Heart right ventricle (tissue), 16 donors: ENCODE results near the gene MCM3AP. TPM values are rescaled to one million over a fixed set of nuclear protein-coding genes. Genes with fewer than 3 reads are reported as not detected.
A peak's percentile ranks its signal among the peaks of the same experiment; 100 is the strongest.

Experiments
- ATAC-seq, 8 donors: fragments of 200-7000 bp; cut with Tn5 transposase; one replicate each; pipeline ENCODE4 v1.9.1; 2020; ENCODE audit warnings: mild to moderate bottlenecking in 8 of 8, moderate library complexity in 8 of 8, moderate number of reproducible peaks in 1 of 8
- DNase-seq, 2 donors: peaks; one replicate each; pipeline ENCODE4 v3.0.0-alpha.2; 2020
- H3K27ac ChIP-seq, 10 donors: fragments of 200-600 bp; sonication (generic) in 2 of 10; one replicate each; pipeline versions ENCODE4 v1.5.0 to v1.8.0; 2020 to 2022; ENCODE audit warnings: mild to moderate bottlenecking in 3 of 10
- H3K27me3 ChIP-seq, 7 donors: fragments of 200-600 bp; one replicate each; pipeline ENCODE4 v1.8.0; 2021 to 2022; ENCODE audit warnings: mild to moderate bottlenecking in 2 of 7
- H3K36me3 ChIP-seq, 9 donors: fragments of 200-600 bp; sonication (generic) in 1 of 9; one replicate each; pipeline versions ENCODE4 v1.5.0 to v1.8.0; 2020 to 2022; ENCODE audit warnings: mild to moderate bottlenecking in 2 of 9
- H3K4me1 ChIP-seq, 9 donors: fragments of 200-600 bp; sonication (generic) in 1 of 9; one replicate each; pipeline versions ENCODE4 v1.5.0 to v1.8.0; 2020 to 2022; ENCODE audit warnings: mild to moderate bottlenecking in 4 of 9
- H3K4me3 ChIP-seq, 10 donors: fragments of 200-600 bp; sonication (generic) in 2 of 10; one replicate each; pipeline versions ENCODE4 v1.5.0 to v1.8.0; 2020 to 2022; ENCODE audit warnings: mild to moderate bottlenecking in 7 of 10, moderate library complexity in 2 of 10
- H3K9me3 ChIP-seq, 11 donors: fragments of 200-600 bp in 10 of 11; sonication (generic) in 2 of 11; one replicate each; pipeline versions ENCODE4 v1.5.0 to v1.8.0; 2013 to 2022; ENCODE audit warnings: mild to moderate bottlenecking in 2 of 11, control low read depth in 1 of 11, moderate library complexity in 1 of 11
- CTCF ChIP-seq, 9 donors: fragments of 200-600 bp; sonication (generic) in 2 of 9; IDR thresholded peaks; one replicate each; pipeline versions ENCODE4 v1.5.0 to v1.8.0; 2021 to 2022; ENCODE audit warnings: antibody characterized with exemption in 9 of 9, mild to moderate bottlenecking in 5 of 9, moderate library complexity in 1 of 9
- WGBS, 2 donors: extraction: QIAGEN DNeasy Blood & Tissue Kit; methylation state at CpG; one replicate each; pipeline ENCODE4 v1.1.7; 2013; ENCODE audit warnings: inconsistent platforms in 1 of 2; 5-methylcytosine and 5-hydroxymethylcytosine counted together
- intact Hi-C, 10 donors: fragments of 100-400 bp; cut with DNase I; formaldehyde crosslinking; loops; one replicate each; pipeline versions ENCODE4 v1.11.1 to v1.14.2; 2022
- polyA plus RNA-seq, 2 donors: library from polyadenylated mRNA; stranded (reverse); fragments of 200-250 nt; gene quantifications; one replicate each; pipeline ENCODE4 v1.2.3, GENCODE V29; 2013
- total RNA-seq, 10 donors: library from RNA; stranded (reverse); fragmentation: NEBNext Ultra II Directional in 3 of 10; extraction: Animal tissue kit (Norgen Biotek cat#: 25700) in 3 of 10; gene quantifications; one replicate each; pipeline versions ENCODE4 v1.2.1 to v1.2.4, GENCODE V29; 2021 to 2023
- donor health status: Arrhythmogenic right ventricular cardiomyopathy.
- donor health status: ischemic (EF 13 %, LVEDD 7.1; RV severe dilation, severe dysfunction).
- donor health status: healthy with polysubstance abuse.
- donor health status: DM: no; HTN: yes; CAD: no.
- donor health status: DM: no; HTN: no; CAD: no.
- donor health status: ischemic (EF 25% LVEDD 6.9; RV normal size, moderate dysfunction).
- donor health status: ischemic (EF 25% LVEDD 5.7; RV mildly dilated, moderate dysfunction).
- donor health status: healthy.
- donor health status: DM: yes; HTN: yes; CAD: no.
- donor health status: Ischemic cardiomyopathy.
- donor health status: ischemic (EF 35%, LVEDD 5.7; RV mildly dilated, moderate dysfunction).
- donor health status: nonischemic (EF 11% LVEDD 7.7; RV severe dilation, severe dysfunction).
- donor health status: DM: yes; HTN: yes; CAD: no.
- donor health status: PGD.
- donor health status: ischemic (EF 29% LVEDD 5.4; RV normal size, mild dysfunction).
- donor health status: nonischemic (EF 23%, LVEDD 6.1; RV moderate dilation, normal function).

The MCM3AP gene
- total and polyA plus RNA-seq, 12 donors, result 31.0 to 68.4 (median 52.0) TPM

DNA sequence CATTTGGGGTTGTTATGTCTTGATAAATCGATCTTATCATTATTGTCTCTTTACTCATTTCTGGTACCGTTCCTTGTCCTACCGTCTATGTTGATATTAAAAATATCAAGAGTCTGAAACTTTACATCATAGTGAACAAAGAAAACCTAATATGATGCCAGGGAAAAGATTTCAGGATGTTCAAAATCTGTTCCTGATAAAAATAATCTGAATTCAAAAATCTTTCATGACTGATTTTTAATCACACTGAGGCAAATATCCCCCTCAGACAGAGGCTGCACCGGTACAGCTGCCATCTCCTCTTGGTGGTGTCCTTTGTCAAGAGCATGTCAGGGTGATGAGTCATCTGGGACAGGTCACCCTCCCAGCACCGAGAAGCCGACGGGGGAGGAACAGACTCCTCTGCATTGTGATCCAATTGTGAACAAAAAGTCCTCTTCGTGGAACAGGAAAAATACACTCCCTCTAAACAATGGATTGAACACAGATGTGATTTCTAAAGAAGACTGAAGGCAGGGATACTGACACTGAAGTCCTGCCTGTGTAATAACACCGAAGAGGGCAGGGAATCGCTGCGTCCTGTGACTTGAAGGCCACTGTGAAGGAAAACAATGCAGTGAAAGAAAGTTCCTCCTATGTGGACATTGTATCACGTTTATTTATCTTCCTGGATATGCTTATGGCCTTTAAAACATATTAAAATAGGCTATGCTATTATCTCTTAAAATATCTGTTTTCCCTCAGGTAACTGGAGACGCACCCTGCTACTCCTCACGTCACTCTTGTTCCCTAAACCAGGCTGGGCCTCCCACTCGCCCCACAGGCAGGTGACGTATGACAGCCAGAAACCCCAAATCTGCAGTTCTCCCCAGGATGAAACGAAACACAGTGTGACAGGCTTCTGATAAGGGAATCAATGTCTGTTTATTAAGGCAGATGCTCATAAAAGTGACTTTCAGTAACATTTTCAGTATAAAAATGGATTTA is 96.9 kb downstream of the MCM3AP start:
- Histone ChIP-seq H3K4me1 (peaks cover 15 to 46% (median 32%) of the 10 kb centered on the region in 9 donors), H3K9me3 (no peaks in the 10 kb centered on the region), H3K4me3 (no peak overlapping the region), H3K36me3 (peaks cover 0 to 38% (median 2%) of the 10 kb centered on the region in 9 donors), H3K27me3 (no peaks in the 10 kb centered on the region), H3K27ac (peak overlapping the region; percentile 69 to 96 (median 86))
- intact Hi-C loops, result loop anchor here in 4 of 10 donors (2.0 to 10.0 kb wide), 5 partner anchors 38 to 136 kb away; partner anchors contain the start of genes LSS (in 3 of the 4), C21orf58 (in 1 of the 4), MCM3AP (in 1 of the 4) and PCNT (in 1 of the 4)
- ATAC-seq (peak; percentile 61 to 84 (median 77)), DNase-seq (peak; percentile 58 to 75)
- 35 to 43% methylated on average over 17 of the region's 17 CpGs for WGBS, 2 donors
- peak in 3 of 9 donors; percentile 19 to 23 (median 22) for TF ChIP-seq CTCF (IDR thresholded peaks at IDR 0.05)

- intact Hi-C loops, result loop anchor here in 4 of 10 donors (2.0 to 10.0 kb wide), 5 partner anchors 39 to 137 kb away; partner anchors contain the start of genes LSS (in 3 of the 4), C21orf58 (in 1 of the 4), MCM3AP (in 1 of the 4) and PCNT (in 1 of the 4)
- DNase-seq (no peak), ATAC-seq (no peak)
- TF ChIP-seq CTCF (IDR thresholded peaks at IDR 0.05), result no peak
- H3K4me1 ChIP-seq, result peaks cover 15 to 46% (median 32%) of the 10 kb centered on the region in 9 donors
- no peaks in the 10 kb centered on the region for H3K27me3 ChIP-seq
- H3K9me3 ChIP-seq, result no peaks in the 10 kb centered on the region
- H3K27ac ChIP-seq, result peak overlapping the region; percentile 69 to 96 (median 86)
- WGBS, 2 donors, result 71 to 76% methylated on average over 7 of the region's 7 CpGs
- H3K36me3 ChIP-seq, result peaks cover 0 to 34% (median 0%) of the 10 kb centered on the region in 9 donors
- H3K4me3 ChIP-seq, result no peak overlapping the region
Observed at GRCh38 chr21:46187814-46188213, 97.6 kb downstream of the MCM3AP start.

DNA sequence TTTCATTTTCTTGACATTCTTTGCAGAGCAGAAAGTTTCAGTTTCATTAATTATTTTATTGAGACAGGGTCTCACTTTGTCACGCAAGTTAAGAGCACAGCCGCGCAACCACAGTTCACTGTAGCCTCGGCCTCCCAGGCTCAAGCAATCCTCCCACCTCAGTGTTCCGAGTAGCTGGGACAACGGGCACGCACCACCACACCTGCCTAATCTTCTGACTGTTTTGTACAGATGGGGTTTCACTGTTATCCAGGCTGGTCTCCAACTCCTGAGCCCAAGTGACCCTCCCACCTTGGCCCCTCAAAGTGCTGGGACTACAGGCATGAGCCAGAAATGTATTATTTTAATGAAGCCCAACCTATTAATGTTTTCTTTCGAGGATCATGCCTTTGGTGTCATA is 98.2 kb downstream of the MCM3AP start:
- H3K27ac ChIP-seq, result peak overlapping the region in 7 of 10 donors; percentile 69 to 96 (median 89)
- H3K4me3 ChIP-seq, result no peak overlapping the region
- WGBS, 2 donors, result 95 to 97% methylated on average over 8 of the region's 8 CpGs
- ATAC-seq (no peak), DNase-seq (no peak)
- no peaks in the 10 kb centered on the region for H3K9me3 ChIP-seq
- peaks cover 0 to 29% (median 0%) of the 10 kb centered on the region in 9 donors for H3K36me3 ChIP-seq
- no peak for TF ChIP-seq CTCF (IDR thresholded peaks at IDR 0.05)
- H3K4me1 ChIP-seq, result peaks cover 15 to 46% (median 32%) of the 10 kb centered on the region in 9 donors
- H3K27me3 ChIP-seq, result no peaks in the 10 kb centered on the region
- intact Hi-C loops, result loop anchor here in 3 of 10 donors (5.0 to 10.0 kb wide), 3 partner anchors 40 to 138 kb away; partner anchors contain the start of genes LSS (in 2 of the 3), C21orf58 (in 1 of the 3), MCM3AP (in 1 of the 3) and PCNT (in 1 of the 3)

- peaks cover 0 to 13% (median 0%) of the 10 kb centered on the region in 9 donors for H3K36me3 ChIP-seq
- no peak for ATAC-seq
- peaks cover 15 to 41% (median 32%) of the 10 kb centered on the region in 9 donors for H3K4me1 ChIP-seq
- H3K4me3 ChIP-seq, result peak overlapping the region in 2 of 10 donors; percentile 65 to 67
- no peaks in the 10 kb centered on the region for H3K27me3 ChIP-seq
- peak overlapping the region in 7 of 10 donors; percentile 80 to 97 (median 83) for H3K27ac ChIP-seq
- TF ChIP-seq CTCF (IDR thresholded peaks at IDR 0.05), result no peak
- intact Hi-C loops, result loop anchor here in 3 of 10 donors (5.0 to 10.0 kb wide), 3 partner anchors 42 to 139 kb away; partner anchors contain the start of genes LSS (in 2 of the 3), C21orf58 (in 1 of the 3), MCM3AP (in 1 of the 3) and PCNT (in 1 of the 3)
- no peak for DNase-seq
- 86 to 88% methylated on average over 7 of the region's 7 CpGs for WGBS, 2 donors
- no peaks in the 10 kb centered on the region for H3K9me3 ChIP-seq
Observed at GRCh38 chr21:46185716-46186115, 99.7 kb downstream of the MCM3AP start.
